Measurements from ENCODE around the gene AKAP17A. TPM values are rescaled to one million over a fixed set of nuclear protein-coding genes. Genes with fewer than 3 reads are reported as not detected.

Gene AKAP17A
- total RNA-seq, 4 donors from 2014 or later = 56.7 to 82.6 (median 63.1) TPM

DNA sequence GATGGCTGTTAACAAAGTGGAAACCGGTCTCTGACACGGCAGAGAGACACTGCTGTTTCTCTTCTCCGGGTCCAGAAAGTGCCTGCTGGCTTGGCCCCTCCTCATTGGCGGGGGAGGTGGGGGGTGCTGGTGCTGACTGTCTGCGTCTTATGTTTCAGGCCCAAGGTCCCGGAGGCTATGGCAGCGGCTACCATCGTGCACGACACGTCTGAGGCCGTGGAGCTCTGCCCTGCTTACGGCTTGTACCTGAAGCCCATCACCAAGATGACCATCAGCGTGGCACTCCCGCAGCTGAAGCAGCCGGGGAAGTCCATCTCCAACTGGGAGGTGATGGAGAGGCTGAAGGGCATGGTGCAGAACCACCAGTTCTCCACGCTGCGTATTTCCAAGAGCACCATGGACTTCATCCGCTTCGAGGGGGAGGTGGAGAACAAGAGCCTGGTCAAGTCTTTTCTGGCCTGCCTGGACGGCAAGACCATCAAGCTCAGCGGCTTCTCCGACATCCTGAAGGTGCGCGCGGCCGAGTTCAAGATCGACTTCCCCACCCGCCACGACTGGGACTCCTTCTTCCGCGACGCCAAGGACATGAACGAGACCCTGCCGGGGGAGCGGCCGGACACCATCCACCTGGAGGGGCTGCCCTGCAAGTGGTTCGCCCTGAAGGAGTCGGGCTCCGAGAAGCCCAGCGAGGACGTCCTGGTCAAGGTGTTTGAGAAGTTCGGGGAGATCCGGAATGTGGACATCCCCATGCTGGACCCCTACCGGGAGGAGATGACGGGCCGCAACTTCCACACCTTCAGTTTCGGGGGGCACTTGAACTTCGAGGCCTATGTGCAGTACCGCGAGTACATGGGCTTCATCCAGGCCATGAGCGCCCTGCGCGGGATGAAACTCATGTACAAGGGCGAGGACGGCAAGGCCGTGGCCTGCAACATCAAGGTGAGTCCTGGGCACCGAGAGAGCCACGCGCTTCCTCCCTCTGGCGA lies 2.2 kb downstream of the AKAP17A start:
- no peak for DNase-seq
- TF ChIP-seq POLR2A (IDR thresholded peaks at IDR 0.05) = no peak
- TF ChIP-seq, protein P1, sequence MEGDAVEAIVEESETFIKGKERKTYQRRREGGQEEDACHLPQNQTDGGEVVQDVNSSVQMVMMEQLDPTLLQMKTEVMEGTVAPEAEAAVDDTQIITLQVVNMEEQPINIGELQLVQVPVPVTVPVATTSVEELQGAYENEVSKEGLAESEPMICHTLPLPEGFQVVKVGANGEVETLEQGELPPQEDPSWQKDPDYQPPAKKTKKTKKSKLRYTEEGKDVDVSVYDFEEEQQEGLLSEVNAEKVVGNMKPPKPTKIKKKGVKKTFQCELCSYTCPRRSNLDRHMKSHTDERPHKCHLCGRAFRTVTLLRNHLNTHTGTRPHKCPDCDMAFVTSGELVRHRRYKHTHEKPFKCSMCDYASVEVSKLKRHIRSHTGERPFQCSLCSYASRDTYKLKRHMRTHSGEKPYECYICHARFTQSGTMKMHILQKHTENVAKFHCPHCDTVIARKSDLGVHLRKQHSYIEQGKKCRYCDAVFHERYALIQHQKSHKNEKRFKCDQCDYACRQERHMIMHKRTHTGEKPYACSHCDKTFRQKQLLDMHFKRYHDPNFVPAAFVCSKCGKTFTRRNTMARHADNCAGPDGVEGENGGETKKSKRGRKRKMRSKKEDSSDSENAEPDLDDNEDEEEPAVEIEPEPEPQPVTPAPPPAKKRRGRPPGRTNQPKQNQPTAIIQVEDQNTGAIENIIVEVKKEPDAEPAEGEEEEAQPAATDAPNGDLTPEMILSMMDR (IDR thresholded peaks at IDR 0.05) = no peak
- WGBS, 2 donors = 90 to 92% methylated on average over 42 to 59 of the region's 60 CpGs
- Histone ChIP-seq H3K4me3 (replicated peaks in 1 of 3) (peak overlapping the region in 1 of 3 donors; percentile 88), H3K27ac (no peak overlapping the region), H3K36me3 (peaks cover 44% of the 10 kb centered on the region in 2 donors), H3K4me1 (peaks cover 4 to 10% of the 10 kb centered on the region in 2 donors), H3K27me3 (no peaks in the 10 kb centered on the region), H3K9me3 (no peaks in the 10 kb centered on the region)
- intact Hi-C loops (cut with DNase I) = loop anchor here (2.0 to 10.0 kb wide), 2 partner anchors 139 to 199 kb away; partner anchors contain the start of gene SLC25A6

DNA sequence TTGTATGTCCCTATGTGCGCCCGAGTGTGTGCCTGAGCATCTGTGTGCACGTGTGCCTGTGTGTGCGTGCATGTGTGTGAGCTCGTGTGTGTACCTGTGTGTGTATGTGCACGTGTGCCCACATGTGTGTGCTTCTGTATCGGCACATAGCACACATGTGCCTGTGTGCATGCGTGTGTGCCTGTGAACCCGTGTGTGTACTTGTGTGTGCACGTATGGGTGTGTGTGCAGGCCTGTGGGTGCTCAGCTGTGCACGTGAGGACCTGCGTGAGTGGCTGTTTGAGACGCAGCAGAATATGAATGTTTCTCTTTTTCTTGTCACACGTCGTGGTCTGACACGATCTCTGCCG lies 4.3 kb downstream of the AKAP17A start:
- no peak overlapping the region for H3K4me3 ChIP-seq (replicated peaks in 1 of 3)
- no peak for TF ChIP-seq POLR2A (IDR thresholded peaks at IDR 0.05)
- intact Hi-C loops (cut with DNase I) = loop anchor here (10.0 kb wide), 1 partner anchor 201 kb away; the partner anchor contains the start of gene SLC25A6
- WGBS, 2 donors = 91 to 95% methylated on average over 17 of the region's 17 CpGs
- no peak for DNase-seq
- H3K4me1 ChIP-seq = peaks cover 4 to 10% of the 10 kb centered on the region in 2 donors
- peaks cover 65% of the 10 kb centered on the region in 2 donors for H3K36me3 ChIP-seq
- no peaks in the 10 kb centered on the region for H3K9me3 ChIP-seq
- H3K27ac ChIP-seq = no peak overlapping the region
- H3K27me3 ChIP-seq = no peaks in the 10 kb centered on the region

DNA sequence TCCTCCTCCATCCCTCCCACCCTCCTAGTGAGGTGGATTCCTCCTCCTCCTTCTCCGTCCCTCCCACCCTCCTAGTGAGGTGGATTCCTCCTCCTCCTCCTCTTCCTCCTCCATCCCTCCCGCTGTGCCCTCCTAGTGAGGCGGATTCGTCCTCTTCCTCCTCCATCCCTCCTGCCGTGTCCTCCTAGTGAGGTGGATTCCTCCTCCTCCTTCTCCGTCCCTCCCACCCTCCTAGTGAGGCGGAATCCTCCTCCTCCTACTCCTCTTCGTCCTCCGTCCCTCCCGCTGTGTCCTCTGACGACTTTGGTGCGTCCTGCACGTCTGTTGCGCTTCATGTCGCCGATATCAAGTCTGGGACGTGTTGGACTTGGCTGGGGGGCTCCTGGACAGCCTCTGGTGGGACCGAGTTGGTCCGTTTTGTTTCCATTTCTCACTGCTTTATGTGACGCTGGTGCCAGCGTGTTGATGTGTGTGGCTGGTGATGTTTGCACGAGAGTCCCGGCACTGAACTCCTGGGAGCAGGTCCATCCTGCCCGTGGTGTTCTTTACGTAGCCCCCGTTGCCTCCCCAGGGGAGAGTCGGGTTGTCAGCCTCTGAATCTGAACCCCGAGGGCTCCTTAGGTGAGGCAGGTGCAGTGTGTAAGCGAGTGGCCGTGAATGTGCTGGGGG lies 5.4 kb downstream of the AKAP17A start:
- Histone ChIP-seq H3K27ac (no peak overlapping the region), H3K4me1 (peaks cover 0 to 10% of the 10 kb centered on the region in 2 donors), H3K9me3 (no peaks in the 10 kb centered on the region), H3K27me3 (no peaks in the 10 kb centered on the region), H3K4me3 (replicated peaks in 1 of 3) (no peak overlapping the region), H3K36me3 (peaks cover 76% of the 10 kb centered on the region in 2 donors)
- WGBS, 2 donors = 90% methylated on average over 22 to 25 of the region's 30 CpGs
- no peak for TF ChIP-seq POLR2A (IDR thresholded peaks at IDR 0.05)
- TF ChIP-seq, protein P1 (IDR thresholded peaks at IDR 0.05) = no peak
- intact Hi-C loops (cut with DNase I) = loop anchor here (10.0 kb wide), 1 partner anchor 202 kb away; the partner anchor contains the start of gene SLC25A6
- no peak for DNase-seq

DNA sequence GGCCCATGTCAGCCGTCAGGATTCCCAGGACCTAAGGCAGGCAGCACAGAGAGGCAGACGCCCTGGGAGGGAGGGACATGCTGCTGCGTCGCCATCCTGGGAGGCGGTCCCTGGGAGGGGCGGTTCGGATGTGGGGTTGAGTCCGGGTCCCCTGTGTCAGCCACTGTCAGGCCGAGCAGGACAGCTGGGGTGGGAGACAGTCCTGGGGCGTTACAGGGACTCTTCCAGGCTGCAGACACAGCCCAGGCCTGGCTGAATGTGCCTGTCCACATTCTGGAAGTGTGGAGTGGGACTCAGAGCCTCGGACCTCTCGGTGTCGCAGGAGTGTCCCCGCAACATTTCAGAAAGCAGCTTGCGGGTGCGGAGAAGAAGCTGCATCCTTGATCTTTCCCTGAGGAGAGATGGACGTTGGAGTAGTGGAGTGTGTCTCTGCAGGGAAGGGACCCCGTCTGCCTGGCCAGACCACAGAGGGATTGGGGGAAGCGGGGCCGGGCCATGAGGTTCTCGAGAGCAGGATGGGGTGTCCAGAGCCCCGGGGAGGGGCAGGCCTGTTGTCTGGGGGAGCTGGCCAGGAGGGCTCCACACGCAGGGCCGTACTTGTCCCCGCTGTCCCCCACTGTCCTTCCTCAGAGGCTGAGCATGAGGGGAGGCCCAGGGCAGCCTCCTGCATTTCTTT lies 6.1 kb downstream of the AKAP17A start:
- Histone ChIP-seq H3K27ac (no peak overlapping the region), H3K27me3 (no peaks in the 10 kb centered on the region), H3K9me3 (no peaks in the 10 kb centered on the region), H3K36me3 (peaks cover 83% of the 10 kb centered on the region in 2 donors), H3K4me1 (peaks cover 0 to 10% of the 10 kb centered on the region in 2 donors), H3K4me3 (replicated peaks in 1 of 3) (no peak overlapping the region)
- intact Hi-C loops (cut with DNase I) = loop anchor here (10.0 kb wide), 1 partner anchor 203 kb away; the partner anchor contains the start of gene SLC25A6
- TF ChIP-seq POLR2A (IDR thresholded peaks at IDR 0.05) = no peak
- TF ChIP-seq, protein P1 (IDR thresholded peaks at IDR 0.05) = no peak
- 88 to 89% methylated on average over 22 to 24 of the region's 25 CpGs for WGBS, 2 donors
- no peak for DNase-seq

Measured in thyroid gland (tissue), 4 donors.